ENCODE results near the gene GALNT9.

The GALNT9 gene

GRCh38 chr12:132324841-132325732 is 4.3 kb downstream of the GALNT9 start:
- no peaks in the 10 kb centered on the region for H3K4me1 ChIP-seq (ENCODE audit: control insufficient read depth, insufficient read depth, low read length)
- no peaks in the 10 kb centered on the region for H3K36me3 ChIP-seq (ENCODE audit: control insufficient read depth, insufficient read depth, low read length)
- no peak overlapping the region for H3K27ac ChIP-seq (ENCODE audit: insufficient read depth, low read depth, low read length, poor library complexity, severe bottlenecking)
- no peak overlapping the region for H3K4me3 ChIP-seq (ENCODE audit: insufficient read depth, low read depth, low read length)
- peaks cover 3% of the 10 kb centered on the region for H3K9me3 ChIP-seq (ENCODE audit: control insufficient read depth, low read length)
- H3K27me3 ChIP-seq (ENCODE audit: control insufficient read depth, insufficient read depth, low read length, poor library complexity, severe bottlenecking) = peaks cover 34% of the 10 kb centered on the region
- WGBS, 2 experiments = 85% methylated on average over 28 of the region's 28 CpGs

GRCh38 chr12:132324173-132324572 is 5.2 kb downstream of the GALNT9 start:
- peaks cover 30% of the 10 kb centered on the region for H3K27me3 ChIP-seq (ENCODE audit: control insufficient read depth, insufficient read depth, low read length, poor library complexity, severe bottlenecking)
- H3K4me1 ChIP-seq (ENCODE audit: control insufficient read depth, insufficient read depth, low read length) = no peaks in the 10 kb centered on the region
- H3K9me3 ChIP-seq (ENCODE audit: control insufficient read depth, low read length) = peaks cover 3% of the 10 kb centered on the region
- no peaks in the 10 kb centered on the region for H3K36me3 ChIP-seq (ENCODE audit: control insufficient read depth, insufficient read depth, low read length)
- H3K4me3 ChIP-seq (ENCODE audit: insufficient read depth, low read depth, low read length) = no peak overlapping the region
- H3K27ac ChIP-seq (ENCODE audit: insufficient read depth, low read depth, low read length, poor library complexity, severe bottlenecking) = no peak overlapping the region
- WGBS, 2 experiments = 93 to 94% methylated on average over 42 of the region's 42 CpGs

GRCh38 chr12:132323171-132324010 is 6.0 kb downstream of the GALNT9 start:
- Histone ChIP-seq H3K27me3 (ENCODE audit: control insufficient read depth, insufficient read depth, low read length, poor library complexity, severe bottlenecking) (peaks cover 23% of the 10 kb centered on the region), H3K9me3 (ENCODE audit: control insufficient read depth, low read length) (peaks cover 3% of the 10 kb centered on the region), H3K4me1 (ENCODE audit: control insufficient read depth, insufficient read depth, low read length) (no peaks in the 10 kb centered on the region), H3K27ac (ENCODE audit: insufficient read depth, low read depth, low read length, poor library complexity, severe bottlenecking) (no peak overlapping the region), H3K36me3 (ENCODE audit: control insufficient read depth, insufficient read depth, low read length) (no peaks in the 10 kb centered on the region), H3K4me3 (ENCODE audit: insufficient read depth, low read depth, low read length) (no peak overlapping the region)
- 82 to 83% methylated on average over 44 of the region's 44 CpGs for WGBS, 2 experiments

GRCh38 chr12:132322206-132323132 is 6.9 kb downstream of the GALNT9 start:
- WGBS, 2 experiments = 84 to 86% methylated on average over 43 of the region's 43 CpGs
- Histone ChIP-seq H3K27me3 (ENCODE audit: control insufficient read depth, insufficient read depth, low read length, poor library complexity, severe bottlenecking) (peaks cover 14% of the 10 kb centered on the region), H3K27ac (ENCODE audit: insufficient read depth, low read depth, low read length, poor library complexity, severe bottlenecking) (no peak overlapping the region), H3K36me3 (ENCODE audit: control insufficient read depth, insufficient read depth, low read length) (no peaks in the 10 kb centered on the region), H3K4me3 (ENCODE audit: insufficient read depth, low read depth, low read length) (no peak overlapping the region), H3K4me1 (ENCODE audit: control insufficient read depth, insufficient read depth, low read length) (no peaks in the 10 kb centered on the region), H3K9me3 (ENCODE audit: control insufficient read depth, low read length) (peaks cover 3% of the 10 kb centered on the region)

- Histone ChIP-seq H3K4me1 (ENCODE audit: control insufficient read depth, insufficient read depth, low read length) (no peaks in the 10 kb centered on the region), H3K36me3 (ENCODE audit: control insufficient read depth, insufficient read depth, low read length) (no peaks in the 10 kb centered on the region), H3K27ac (ENCODE audit: insufficient read depth, low read depth, low read length, poor library complexity, severe bottlenecking) (no peak overlapping the region), H3K9me3 (ENCODE audit: control insufficient read depth, low read length) (peaks cover 3% of the 10 kb centered on the region), H3K27me3 (ENCODE audit: control insufficient read depth, insufficient read depth, low read length, poor library complexity, severe bottlenecking) (peaks cover 4% of the 10 kb centered on the region), H3K4me3 (ENCODE audit: insufficient read depth, low read depth, low read length) (no peak overlapping the region)
- WGBS, 2 experiments = 84 to 87% methylated on average over 16 to 20 of the region's 20 CpGs
Measured at GRCh38 chr12:132321321-132322118, 7.9 kb downstream of the GALNT9 start.

GRCh38 chr12:132320767-132321211 is 8.6 kb downstream of the GALNT9 start:
- 85 to 86% methylated on average over 23 of the region's 23 CpGs for WGBS, 2 experiments
- H3K27ac ChIP-seq (ENCODE audit: insufficient read depth, low read depth, low read length, poor library complexity, severe bottlenecking) = no peak overlapping the region
- H3K4me3 ChIP-seq (ENCODE audit: insufficient read depth, low read depth, low read length) = no peak overlapping the region
- no peaks in the 10 kb centered on the region for H3K4me1 ChIP-seq (ENCODE audit: control insufficient read depth, insufficient read depth, low read length)
- H3K9me3 ChIP-seq (ENCODE audit: control insufficient read depth, low read length) = peaks cover 2% of the 10 kb centered on the region
- H3K36me3 ChIP-seq (ENCODE audit: control insufficient read depth, insufficient read depth, low read length) = no peaks in the 10 kb centered on the region
- H3K27me3 ChIP-seq (ENCODE audit: control insufficient read depth, insufficient read depth, low read length, poor library complexity, severe bottlenecking) = no peaks in the 10 kb centered on the region

GRCh38 chr12:132319991-132320570 is 9.3 kb downstream of the GALNT9 start:
- no peaks in the 10 kb centered on the region for H3K27me3 ChIP-seq (ENCODE audit: control insufficient read depth, insufficient read depth, low read length, poor library complexity, severe bottlenecking)
- no peak overlapping the region for H3K27ac ChIP-seq (ENCODE audit: insufficient read depth, low read depth, low read length, poor library complexity, severe bottlenecking)
- no peaks in the 10 kb centered on the region for H3K36me3 ChIP-seq (ENCODE audit: control insufficient read depth, insufficient read depth, low read length)
- no peaks in the 10 kb centered on the region for H3K9me3 ChIP-seq (ENCODE audit: control insufficient read depth, low read length)
- H3K4me3 ChIP-seq (ENCODE audit: insufficient read depth, low read depth, low read length) = no peak overlapping the region
- WGBS, 2 experiments = 84% methylated on average over 29 of the region's 29 CpGs
- no peaks in the 10 kb centered on the region for H3K4me1 ChIP-seq (ENCODE audit: control insufficient read depth, insufficient read depth, low read length)

GRCh38 chr12:132319359-132319950 is 9.9 kb downstream of the GALNT9 start:
- Histone ChIP-seq H3K27ac (ENCODE audit: insufficient read depth, low read depth, low read length, poor library complexity, severe bottlenecking) (no peak overlapping the region), H3K27me3 (ENCODE audit: control insufficient read depth, insufficient read depth, low read length, poor library complexity, severe bottlenecking) (no peaks in the 10 kb centered on the region)
- WGBS, 2 experiments = 89 to 91% methylated on average over 30 of the region's 30 CpGs

More at GRCh38 chr12:132319359-132319950, 9.9 kb downstream of the GALNT9 start:
- Histone ChIP-seq H3K4me1 (ENCODE audit: control insufficient read depth, insufficient read depth, low read length) (no peaks in the 10 kb centered on the region), H3K36me3 (ENCODE audit: control insufficient read depth, insufficient read depth, low read length) (no peaks in the 10 kb centered on the region), H3K4me3 (ENCODE audit: insufficient read depth, low read depth, low read length) (no peak overlapping the region), H3K9me3 (ENCODE audit: control insufficient read depth, low read length) (no peaks in the 10 kb centered on the region)

Measured in ectodermal cell (in vitro differentiated cells).